Measurements from ENCODE around the gene GLT1D1.

GLT1D1 gene

DNA sequence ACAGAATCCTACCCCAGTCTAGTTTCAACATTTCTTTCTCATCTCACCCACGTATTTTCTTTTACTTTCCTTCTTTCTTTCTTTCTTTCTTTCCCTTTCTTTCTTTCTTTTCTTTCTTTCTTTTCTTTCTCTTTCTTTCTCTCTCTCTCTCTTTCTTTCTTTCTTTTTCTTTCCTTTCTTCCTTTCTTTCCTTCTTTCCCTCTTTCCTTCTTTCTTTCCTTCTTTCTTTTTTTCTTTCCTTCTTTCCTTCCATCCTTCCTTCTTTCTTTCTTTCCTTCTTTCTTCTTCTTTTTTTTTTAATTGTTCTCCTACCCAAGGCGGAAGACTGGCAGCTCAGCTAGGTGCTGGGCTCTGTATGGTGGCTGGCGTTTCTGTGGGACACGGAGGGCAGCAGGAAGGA is 55.0 kb downstream of the GLT1D1 start:
- no peak for DNase-seq (ENCODE audit: low read depth, low spot score)
- Histone ChIP-seq H3K27ac (no peak overlapping the region), H3K9me3 (ENCODE audit: low read depth, low read length) (no peaks in the 10 kb centered on the region), H3K9ac (ENCODE audit: insufficient read length) (no peak overlapping the region), H3K4me3 (no peak overlapping the region), H3K36me3 (ENCODE audit: insufficient read depth, low read length) (no peaks in the 10 kb centered on the region)
- no peak for TF ChIP-seq EZH2 (IDR thresholded peaks at IDR 0.05)
- TF ChIP-seq FOXP2 (optimal IDR thresholded peaks at IDR 0.05; ENCODE audit: control extremely low read depth, extremely low read length, insufficient read depth) = no peak
- no peak for TF ChIP-seq POLR2AphosphoS5 (IDR thresholded peaks at IDR 0.05; ENCODE audit: borderline replicate concordance, low read depth, low read length)

DNA sequence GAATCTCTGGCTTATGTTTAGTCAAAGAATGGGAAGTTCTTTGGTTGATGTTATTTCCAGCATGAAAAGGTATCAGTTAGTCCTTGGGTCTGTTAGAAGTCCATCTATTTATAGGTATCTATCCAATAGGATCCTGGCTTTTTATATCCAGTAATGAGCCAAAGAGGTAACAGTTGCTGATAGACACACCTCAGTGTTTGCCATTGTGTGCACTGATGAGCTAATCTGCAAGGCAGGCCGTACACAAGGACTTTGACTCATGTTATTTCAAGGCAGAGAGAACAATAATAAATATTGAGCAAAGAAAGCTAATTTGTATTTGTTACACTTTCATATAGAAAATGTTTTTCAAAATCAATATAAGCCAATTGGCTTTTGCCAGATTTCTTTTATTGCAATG is 56.4 kb downstream of the GLT1D1 start:
- no peak overlapping the region for H3K27ac ChIP-seq
- H3K4me3 ChIP-seq = no peak overlapping the region
- DNase-seq (ENCODE audit: low read depth, low spot score) = no peak
- H3K36me3 ChIP-seq (ENCODE audit: insufficient read depth, low read length) = no peaks in the 10 kb centered on the region
- no peaks in the 10 kb centered on the region for H3K9me3 ChIP-seq (ENCODE audit: low read depth, low read length)
- no peak for TF ChIP-seq EZH2 (IDR thresholded peaks at IDR 0.05)
- no peak for TF ChIP-seq FOXP2 (optimal IDR thresholded peaks at IDR 0.05; ENCODE audit: control extremely low read depth, extremely low read length, insufficient read depth)
- no peak for TF ChIP-seq POLR2AphosphoS5 (IDR thresholded peaks at IDR 0.05; ENCODE audit: borderline replicate concordance, low read depth, low read length)
- no peak overlapping the region for H3K9ac ChIP-seq (ENCODE audit: insufficient read length)

DNA sequence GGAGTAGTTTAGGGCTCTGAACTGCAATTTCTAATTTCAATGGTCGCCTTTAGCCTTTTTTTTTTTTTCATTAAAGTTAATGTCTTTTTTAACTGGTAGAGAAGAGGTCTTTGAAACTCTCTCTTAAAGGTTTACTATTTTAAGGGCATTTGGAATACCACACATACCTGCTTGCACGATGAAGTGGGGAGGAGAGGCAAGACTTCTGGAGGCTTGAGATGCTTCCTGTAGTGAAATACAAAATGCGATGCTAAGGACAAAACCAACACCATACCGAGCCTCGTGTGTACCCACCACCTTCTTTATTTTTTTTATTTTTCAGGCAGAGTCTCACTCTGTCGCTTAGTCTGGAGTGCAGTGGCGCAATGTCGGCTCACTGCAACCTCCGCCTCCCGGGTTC is 57.4 kb downstream of the GLT1D1 start:
- Histone ChIP-seq H3K27ac (no peak overlapping the region), H3K36me3 (ENCODE audit: insufficient read depth, low read length) (no peaks in the 10 kb centered on the region), H3K9me3 (ENCODE audit: low read depth, low read length) (no peaks in the 10 kb centered on the region), H3K9ac (ENCODE audit: insufficient read length) (no peak overlapping the region), H3K4me3 (no peak overlapping the region)
- TF ChIP-seq POLR2AphosphoS5 (IDR thresholded peaks at IDR 0.05; ENCODE audit: borderline replicate concordance, low read depth, low read length) = no peak
- no peak for TF ChIP-seq FOXP2 (optimal IDR thresholded peaks at IDR 0.05; ENCODE audit: control extremely low read depth, extremely low read length, insufficient read depth)
- no peak for TF ChIP-seq EZH2 (IDR thresholded peaks at IDR 0.05)
- DNase-seq (ENCODE audit: low read depth, low spot score) = no peak

DNA sequence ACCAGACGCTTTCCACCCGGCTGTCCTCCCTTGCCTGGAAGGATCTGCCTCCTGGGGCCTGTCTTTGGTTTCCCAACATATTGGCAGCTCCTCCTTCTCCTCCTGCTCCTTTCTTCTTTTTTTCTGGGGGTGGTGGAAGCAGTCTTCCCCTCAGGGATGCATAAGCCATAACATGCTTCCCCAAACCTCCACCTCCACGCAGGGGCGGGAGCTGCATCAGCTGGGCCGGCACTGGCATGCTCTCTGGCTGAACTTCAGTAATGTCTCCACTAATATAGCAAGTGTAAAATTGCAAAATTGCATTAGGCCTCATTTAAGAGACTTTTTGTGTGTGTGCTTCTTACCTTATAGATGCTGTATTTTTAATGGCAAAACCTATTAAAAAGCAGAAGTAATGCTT is 58.6 kb downstream of the GLT1D1 start:
- TF ChIP-seq FOXP2 (optimal IDR thresholded peaks at IDR 0.05; ENCODE audit: control extremely low read depth, extremely low read length, insufficient read depth) (no peak), POLR2AphosphoS5 (IDR thresholded peaks at IDR 0.05; ENCODE audit: borderline replicate concordance, low read depth, low read length) (no peak), EZH2 (IDR thresholded peaks at IDR 0.05) (no peak)
- Histone ChIP-seq H3K9ac (ENCODE audit: insufficient read length) (no peak overlapping the region), H3K27ac (no peak overlapping the region), H3K36me3 (ENCODE audit: insufficient read depth, low read length) (no peaks in the 10 kb centered on the region), H3K9me3 (ENCODE audit: low read depth, low read length) (no peaks in the 10 kb centered on the region), H3K4me3 (no peak overlapping the region)
- no peak for DNase-seq (ENCODE audit: low read depth, low spot score)

DNA sequence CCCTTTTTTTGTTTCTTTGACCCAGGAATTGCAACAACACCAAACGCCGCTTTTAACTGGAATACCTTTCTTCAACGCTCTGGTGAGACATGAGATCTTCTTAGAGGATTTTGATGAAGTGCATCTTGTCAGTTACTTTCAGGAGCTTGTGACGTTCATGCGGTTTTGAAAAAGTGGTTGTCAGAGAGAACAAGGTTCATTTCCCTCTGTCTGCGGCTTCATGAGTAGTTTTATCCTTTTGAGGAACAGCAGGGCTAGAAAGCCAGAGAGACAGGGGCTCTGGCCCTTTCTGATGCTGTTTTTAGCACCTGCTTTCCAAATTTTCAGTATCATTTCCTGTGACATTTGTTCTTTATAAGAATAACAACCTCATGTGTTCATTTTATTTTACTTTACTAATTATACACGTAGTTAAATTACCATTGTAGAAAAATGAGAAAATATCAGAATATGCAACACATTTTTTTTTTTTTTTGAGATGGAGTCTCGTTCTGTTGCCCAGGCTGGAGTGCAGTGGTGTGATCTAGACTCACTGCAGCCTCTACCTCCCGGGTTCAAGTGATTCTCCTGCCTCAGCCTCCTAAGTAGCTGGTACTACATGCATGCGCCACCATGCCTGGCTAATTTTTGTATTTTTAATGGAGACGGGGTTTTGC is 61.8 kb downstream of the GLT1D1 start:
- Histone ChIP-seq H3K27ac (no peak overlapping the region), H3K9ac (ENCODE audit: insufficient read length) (no peak overlapping the region), H3K4me3 (no peak overlapping the region), H3K36me3 (ENCODE audit: insufficient read depth, low read length) (no peaks in the 10 kb centered on the region), H3K9me3 (ENCODE audit: low read depth, low read length) (no peaks in the 10 kb centered on the region)
- DNase-seq (ENCODE audit: low read depth, low spot score) = no peak
- no peak for TF ChIP-seq POLR2AphosphoS5 (IDR thresholded peaks at IDR 0.05; ENCODE audit: borderline replicate concordance, low read depth, low read length)
- TF ChIP-seq FOXP2 (optimal IDR thresholded peaks at IDR 0.05; ENCODE audit: control extremely low read depth, extremely low read length, insufficient read depth) = no peak
- TF ChIP-seq EZH2 (IDR thresholded peaks at IDR 0.05) = no peak

DNA sequence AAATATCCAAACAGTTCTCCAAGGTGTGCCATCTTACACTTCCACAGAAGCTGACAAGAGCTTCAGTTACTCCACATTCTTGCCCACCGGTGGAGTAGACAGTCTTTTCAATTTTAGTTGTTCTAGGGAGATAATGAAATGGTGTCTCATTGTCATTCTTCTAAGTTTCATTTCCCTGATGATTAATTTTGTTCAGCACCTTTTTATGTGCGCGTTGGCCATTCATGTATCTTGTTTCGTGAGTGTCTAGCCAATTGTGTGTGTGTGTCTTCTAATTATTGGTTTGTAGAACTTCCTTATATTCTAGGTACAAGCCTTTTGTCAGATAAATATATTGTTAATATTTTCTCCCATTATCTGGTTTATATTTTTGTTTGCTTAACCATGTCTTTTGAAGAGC is 63.1 kb downstream of the GLT1D1 start:
- H3K36me3 ChIP-seq (ENCODE audit: insufficient read depth, low read length) = no peaks in the 10 kb centered on the region
- no peak for DNase-seq (ENCODE audit: low read depth, low spot score)
- H3K4me3 ChIP-seq = no peak overlapping the region
- no peak overlapping the region for H3K27ac ChIP-seq
- TF ChIP-seq EZH2 (IDR thresholded peaks at IDR 0.05) = no peak
- no peak for TF ChIP-seq POLR2AphosphoS5 (IDR thresholded peaks at IDR 0.05; ENCODE audit: borderline replicate concordance, low read depth, low read length)
- no peak for TF ChIP-seq FOXP2 (optimal IDR thresholded peaks at IDR 0.05; ENCODE audit: control extremely low read depth, extremely low read length, insufficient read depth)
- no peaks in the 10 kb centered on the region for H3K9me3 ChIP-seq (ENCODE audit: low read depth, low read length)
- H3K9ac ChIP-seq (ENCODE audit: insufficient read length) = no peak overlapping the region

DNA sequence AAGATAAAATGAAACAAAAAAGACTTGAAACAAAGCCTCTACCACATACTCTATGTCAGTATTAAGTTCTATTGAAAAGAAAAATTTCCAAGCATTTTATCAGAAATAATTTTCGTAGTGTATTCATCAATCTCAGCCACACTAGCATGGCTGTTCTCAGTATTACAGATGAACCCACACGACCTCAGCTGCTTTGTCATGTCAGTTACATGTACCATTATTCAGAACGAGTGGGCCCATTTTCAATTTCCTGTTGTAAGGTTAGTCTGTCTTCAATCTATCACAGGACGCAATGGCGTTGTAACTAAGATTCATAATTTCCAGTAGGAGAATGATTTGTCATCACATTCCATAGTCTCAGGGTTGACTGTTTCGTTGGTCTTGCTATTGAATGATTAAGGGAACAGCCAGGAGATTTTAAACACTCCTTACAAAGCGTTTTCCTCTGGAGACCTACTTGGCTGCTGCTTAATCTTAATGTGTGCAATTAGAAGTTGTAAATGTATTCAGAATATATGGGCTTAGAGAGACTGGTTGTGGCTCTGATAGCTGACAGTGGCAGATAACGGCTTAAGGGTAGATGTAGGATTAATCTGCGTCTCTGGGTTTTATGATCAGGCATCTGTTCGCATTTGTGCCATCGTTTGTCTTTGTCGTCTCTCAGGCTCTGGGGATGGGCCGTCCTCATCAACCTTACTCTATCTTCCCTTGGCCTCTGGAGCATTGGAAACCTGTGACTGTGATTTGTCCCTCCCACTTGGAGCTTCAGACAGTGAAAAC is 65.4 kb downstream of the GLT1D1 start:
- Histone ChIP-seq H3K4me3 (no peak overlapping the region), H3K36me3 (ENCODE audit: insufficient read depth, low read length) (no peaks in the 10 kb centered on the region), H3K27ac (no peak overlapping the region), H3K9ac (ENCODE audit: insufficient read length) (no peak overlapping the region), H3K9me3 (ENCODE audit: low read depth, low read length) (no peaks in the 10 kb centered on the region)
- no peak for DNase-seq (ENCODE audit: low read depth, low spot score)
- no peak for TF ChIP-seq FOXP2 (optimal IDR thresholded peaks at IDR 0.05; ENCODE audit: control extremely low read depth, extremely low read length, insufficient read depth)
- TF ChIP-seq POLR2AphosphoS5 (IDR thresholded peaks at IDR 0.05; ENCODE audit: borderline replicate concordance, low read depth, low read length) = no peak
- no peak for TF ChIP-seq EZH2 (IDR thresholded peaks at IDR 0.05)

DNA sequence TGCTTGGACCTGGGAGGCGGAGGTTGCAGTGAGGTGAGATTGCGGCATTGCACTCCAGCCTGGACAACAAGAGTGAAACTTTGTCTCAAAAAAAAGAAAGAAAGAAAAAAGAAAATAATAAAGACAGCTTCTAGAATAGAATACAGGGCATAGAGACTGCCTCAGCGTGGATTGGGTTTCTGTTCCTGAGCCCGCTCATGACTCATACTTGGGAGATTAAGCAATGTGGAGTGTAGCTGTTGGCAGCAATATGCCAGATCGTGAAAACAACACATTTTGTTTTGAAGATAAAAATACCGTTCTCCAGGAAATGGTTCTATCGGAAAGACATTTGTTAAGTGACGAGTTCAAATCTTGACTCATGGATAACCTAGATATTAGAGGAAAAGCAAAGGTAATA is 67.2 kb downstream of the GLT1D1 start:
- Histone ChIP-seq H3K9ac (ENCODE audit: insufficient read length) (no peak overlapping the region), H3K36me3 (ENCODE audit: insufficient read depth, low read length) (no peaks in the 10 kb centered on the region), H3K27ac (no peak overlapping the region), H3K9me3 (ENCODE audit: low read depth, low read length) (no peaks in the 10 kb centered on the region), H3K4me3 (no peak overlapping the region)
- DNase-seq (ENCODE audit: low read depth, low spot score) = no peak
- TF ChIP-seq FOXP2 (optimal IDR thresholded peaks at IDR 0.05; ENCODE audit: control extremely low read depth, extremely low read length, insufficient read depth) (no peak), POLR2AphosphoS5 (IDR thresholded peaks at IDR 0.05; ENCODE audit: borderline replicate concordance, low read depth, low read length) (no peak), EZH2 (IDR thresholded peaks at IDR 0.05) (no peak)

All from SK-N-MC (cell line).